Iris pigment epithelial cell (primary cell): ENCODE results near the gene MOB1A.
A peak's percentile ranks its signal among the peaks of the same experiment; 100 is the strongest.
"Not testable (repeated sequence)": the region's sequence is repeated elsewhere in the genome, so short reads cannot be mapped to it uniquely, and the experiment has no call there.

ENCODE experiments used
- DNase-seq: peaks from one replicate; pipeline ENCODE4 v3.0.0-alpha.2; 2011; ENCODE audit warnings: low read depth

Gene MOB1A

GRCh38 chr2:74148457-74149246 is 30.0 kb downstream of the MOB1A start:
- no peak for DNase-seq

GRCh38 chr2:74147727-74148456 is 30.8 kb downstream of the MOB1A start, which contains the start of gene BOLA3:
Gene BOLA3, minus strand, starts transcription at chr2:74147912. Its CDS starts 38 bp downstream, at chr2:74147874.
- peak; percentile 72 for DNase-seq

DNA sequence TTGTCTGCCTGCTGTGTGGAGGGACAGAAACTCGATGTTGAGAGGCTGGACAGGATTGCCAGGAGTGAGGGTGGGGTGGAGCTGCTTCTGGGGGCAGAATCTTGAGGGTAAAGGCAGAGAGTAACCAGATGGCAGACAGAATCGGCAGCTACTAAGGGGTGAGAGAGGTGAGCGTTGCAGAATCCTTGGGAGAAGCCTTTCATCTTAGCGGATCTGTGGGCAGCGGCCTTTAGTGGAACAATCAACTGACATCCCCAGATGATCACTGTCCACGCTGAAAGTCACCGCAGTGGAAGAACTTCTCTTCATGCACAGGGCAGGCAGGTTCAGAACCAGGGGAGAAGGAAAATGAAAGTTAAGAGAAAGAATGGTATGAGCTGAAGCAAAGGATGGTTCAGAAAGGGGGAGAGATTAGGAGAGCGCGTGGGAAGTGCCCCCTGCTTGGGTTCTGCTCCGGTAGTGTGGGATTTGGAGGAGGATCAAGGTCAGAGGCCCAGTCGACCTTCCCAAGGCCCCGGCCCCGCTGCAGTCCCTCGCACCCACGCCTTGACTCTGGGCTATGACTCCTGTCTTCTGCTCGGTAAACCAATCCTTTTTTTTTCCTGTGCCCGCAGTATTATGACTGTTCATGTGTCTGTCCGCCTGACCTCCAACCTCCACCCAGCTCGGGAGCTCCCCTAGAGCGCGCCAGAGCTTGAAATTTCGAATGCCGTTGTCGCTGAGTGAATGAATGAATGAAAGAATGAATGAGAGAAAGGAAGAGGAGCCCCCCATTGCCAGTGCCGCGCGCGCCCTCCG is 31.6 kb downstream of the MOB1A start:
- peak; percentile 56 for DNase-seq

DNA sequence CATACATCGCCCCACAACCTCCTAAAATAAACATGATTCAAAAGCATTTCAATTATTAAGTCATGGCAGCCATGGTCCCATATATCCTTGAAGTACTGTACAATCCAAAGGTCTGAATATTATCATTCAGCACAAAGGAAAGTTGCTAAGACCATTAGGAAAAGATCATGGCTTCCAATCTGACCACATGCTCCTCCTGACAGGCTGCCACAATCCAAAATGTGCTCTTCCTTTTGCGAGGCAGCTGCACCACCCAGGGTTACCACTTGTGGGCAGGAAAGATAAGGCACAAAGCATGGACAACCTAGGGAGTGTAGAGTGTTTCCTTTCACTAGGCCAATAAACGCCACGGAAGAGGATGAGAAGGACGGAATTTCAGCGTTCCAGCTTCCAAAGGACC is 36.3 kb downstream of the MOB1A start:
- DNase-seq = no peak

GRCh38 chr2:74138600-74139323 is 39.9 kb downstream of the MOB1A start:
- no peak for DNase-seq

DNA sequence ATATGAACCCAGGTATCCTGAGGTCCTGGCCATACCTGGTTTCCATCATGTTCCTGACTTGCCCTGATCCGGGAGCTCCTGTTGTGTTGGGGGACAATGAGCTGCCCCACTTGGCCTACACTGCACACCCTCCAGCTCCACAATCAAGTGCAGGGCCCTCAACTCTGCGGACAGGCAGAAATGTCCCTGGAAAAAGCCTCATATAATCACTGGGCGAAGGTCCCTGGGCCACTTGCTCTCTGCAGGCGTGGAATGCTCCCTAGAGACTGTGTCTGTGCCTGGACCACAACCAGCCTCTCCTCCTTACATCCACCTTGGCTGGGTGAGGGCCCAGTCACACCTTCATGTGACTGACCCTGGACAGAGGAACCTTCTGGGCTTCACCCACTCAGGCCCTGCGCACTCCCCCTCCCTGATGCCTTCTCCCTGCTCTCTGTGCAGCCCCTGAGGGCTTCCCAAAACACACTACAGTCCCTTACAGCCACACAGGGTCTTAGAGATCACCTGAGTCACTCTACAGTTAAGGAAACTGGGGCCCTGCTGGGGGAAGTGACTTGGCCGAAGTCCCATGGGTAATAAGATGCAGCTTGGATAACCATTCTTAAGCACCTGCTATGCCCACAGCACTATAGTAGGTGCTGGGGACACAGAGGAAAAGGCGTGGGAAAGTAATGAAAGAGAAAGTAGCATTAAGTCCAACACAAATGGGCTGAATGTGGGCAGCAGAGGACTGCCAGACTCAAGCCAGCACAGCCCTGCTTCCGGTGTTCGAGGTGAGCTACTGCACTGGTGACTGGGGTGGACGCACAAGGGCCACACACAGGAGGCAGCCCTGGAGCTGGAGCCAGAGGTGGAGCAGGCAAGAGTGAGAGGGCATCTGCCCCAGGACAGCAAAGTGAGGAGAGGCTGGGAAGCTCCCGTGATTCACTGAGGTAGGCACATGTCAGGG is 40.8 kb downstream of the MOB1A start:
- DNase-seq = no peak

DNA sequence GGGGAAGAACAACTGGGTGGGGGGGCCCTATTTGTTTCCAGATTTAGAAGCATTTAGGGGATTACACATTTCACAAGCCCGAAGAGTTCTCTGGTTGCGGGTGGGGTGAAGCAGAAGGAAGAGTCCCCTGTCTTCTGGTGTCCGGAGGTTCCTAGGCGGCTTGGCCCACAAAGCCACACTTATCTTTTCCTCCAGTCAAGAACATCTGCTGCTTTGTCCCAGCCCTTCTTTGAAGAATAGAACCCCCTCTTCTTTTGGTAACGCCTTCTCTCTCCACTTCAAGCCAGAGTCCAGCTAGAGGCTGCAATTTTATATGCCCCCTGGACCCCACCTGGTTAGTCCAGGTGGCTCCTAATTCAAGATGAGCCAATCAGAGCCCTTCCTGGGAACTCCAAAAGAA is 46.8 kb downstream of the MOB1A start:
- DNase-seq = no peak

GRCh38 chr2:74130211-74130995 is 48.3 kb downstream of the MOB1A start:
- no peak for DNase-seq

- no peak for DNase-seq
These were observed 50.5 kb downstream of the MOB1A start for GRCh38 chr2:74128206-74128605.

GRCh38 chr2:74123955-74124354 is 54.7 kb downstream of the MOB1A start:
- DNase-seq = not testable (repeated sequence)

DNA sequence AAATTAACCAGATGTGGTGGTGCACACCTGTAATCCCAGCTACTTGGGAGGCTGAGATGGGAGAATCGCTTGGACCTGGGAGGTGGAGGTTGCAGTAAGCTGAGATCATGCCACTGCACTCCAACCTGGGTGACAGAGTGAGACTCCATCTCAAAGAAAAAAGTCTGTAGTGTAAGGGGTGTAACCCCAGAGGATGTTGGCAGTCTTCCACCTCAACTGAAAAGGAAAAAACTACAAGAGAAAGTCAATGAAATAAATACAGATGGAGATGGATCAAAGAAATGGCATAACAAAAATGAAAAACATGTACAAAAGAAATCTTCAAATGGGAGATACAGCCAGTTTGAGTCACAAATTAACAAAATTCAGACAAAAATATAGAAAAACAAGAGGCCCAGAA is 56.8 kb downstream of the MOB1A start:
- not testable (repeated sequence) for DNase-seq

GRCh38 chr2:74119912-74120825 is 58.5 kb downstream of the MOB1A start:
- peak; percentile 90 for DNase-seq

- peak; percentile 27 for DNase-seq
These were observed 59.3 kb downstream of the MOB1A start for GRCh38 chr2:74119339-74119738.

DNA sequence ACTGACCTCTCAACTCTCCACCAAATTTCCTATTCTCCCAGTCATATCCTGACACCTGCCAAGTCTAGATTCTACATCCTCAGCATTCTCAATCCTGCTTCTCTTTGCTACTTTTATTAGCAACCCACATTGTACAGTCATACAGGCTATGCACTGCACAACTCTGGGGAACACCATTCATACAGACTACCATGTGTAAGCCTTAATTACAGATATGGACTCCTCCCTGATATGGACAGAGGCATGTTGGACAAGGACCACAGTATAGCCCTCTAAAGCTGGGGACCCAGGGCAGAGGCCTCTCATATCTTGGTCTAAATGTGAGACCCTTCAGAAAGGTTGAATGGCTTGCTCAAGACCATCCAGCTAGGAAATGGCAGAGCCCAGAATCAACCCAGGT is 67.3 kb downstream of the MOB1A start:
- DNase-seq = no peak

- no peak for DNase-seq
These were observed 68.1 kb downstream of the MOB1A start for GRCh38 chr2:74110537-74110936.

DNA sequence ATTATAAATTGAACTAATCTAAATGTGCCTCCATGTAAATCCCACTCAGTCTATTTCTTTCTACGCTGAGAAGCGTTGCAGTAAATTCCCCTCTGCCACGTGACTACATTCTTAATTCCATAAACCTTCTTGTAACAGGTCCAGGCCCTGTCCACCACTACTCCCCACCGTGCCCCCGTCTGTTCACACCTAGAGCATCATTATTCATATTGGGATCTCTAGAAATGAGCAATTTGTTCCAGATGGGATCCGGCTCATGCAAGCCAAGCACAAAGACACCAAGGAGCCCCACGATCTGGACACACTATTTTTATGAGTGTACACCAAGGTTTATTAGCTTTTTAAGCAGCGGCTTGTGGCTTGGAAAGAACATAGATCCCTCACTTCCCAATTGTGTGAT is 69.1 kb downstream of the MOB1A start:
- no peak for DNase-seq

- DNase-seq = no peak
These were observed 71.6 kb downstream of the MOB1A start for GRCh38 chr2:74107071-74107470.

- DNase-seq = no peak
These were observed 73.3 kb downstream of the MOB1A start for GRCh38 chr2:74105413-74105812.

DNA sequence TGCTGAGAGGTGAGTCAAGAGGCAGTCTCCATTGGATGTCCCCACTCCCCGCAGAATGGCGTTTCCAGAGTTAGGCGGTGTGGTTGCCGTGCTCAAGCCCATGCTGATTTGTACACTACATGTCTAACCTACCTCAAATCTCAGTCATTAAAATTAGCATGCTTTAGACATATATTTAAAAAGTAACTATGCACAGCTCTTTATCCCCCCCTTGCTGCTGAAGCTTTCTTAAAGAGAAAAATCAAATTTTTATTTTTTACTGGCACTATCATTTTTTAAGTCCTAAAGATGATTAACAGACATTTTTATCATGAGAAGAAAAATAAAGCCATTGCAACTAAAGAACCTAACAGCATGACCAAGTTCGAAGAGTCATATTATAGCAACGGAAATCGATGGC is 73.8 kb downstream of the MOB1A start:
- peak; percentile 26 for DNase-seq
